ENCODE measurements around the gene PALLD. TPM values are rescaled to one million over a fixed set of nuclear protein-coding genes. Genes with fewer than 3 reads are reported as not detected.

Gene PALLD
- total and polyA plus RNA-seq, 2 donors (not counting 3 experiments of a cell fraction or from before 2014, with no cell fraction given): 13.4 to 48.2 TPM

GRCh38 chr4:168528131-168528949 is 31.5 kb downstream of the PALLD start:
- ChIA-PET CTCF (no interaction called here), POLR2A (no interaction called here)
- dilution Hi-C loops (cut with MboI; ENCODE audit: extremely low pct_ligation_motif_present, low sequenced_read_pairs): no loop called here
- no peaks in the 10 kb centered on the region for H3K36me3 ChIP-seq (ENCODE audit: control insufficient read depth in 2 of 2, extremely low read depth in 1 of 2, insufficient read depth in 2 of 2, low read length in 2 of 2)
- TF ChIP-seq JUN (IDR thresholded peaks at IDR 0.05; ENCODE audit: borderline replicate concordance, insufficient read depth, insufficient read length, low read depth) (no peak), CTCF (IDR thresholded peaks at IDR 0.05; ENCODE audit: extremely low read depth in 1 of 2, insufficient read depth in 1 of 2, low read depth in 1 of 2, low read length in 2 of 2) (no peak), MYC (IDR thresholded peaks at IDR 0.05; ENCODE audit: low read depth, low read length) (no peak), GATA2 (IDR thresholded peaks at IDR 0.05; ENCODE audit: insufficient read depth, insufficient read length, low read depth, low read length) (no peak), POLR2AphosphoS5 (IDR thresholded peaks at IDR 0.05; ENCODE audit: insufficient read depth, low read depth, low read length) (no peak), POLR2A (IDR thresholded peaks at IDR 0.05; ENCODE audit: low read depth, low read length) (no peak), MAX (IDR thresholded peaks at IDR 0.05; ENCODE audit: insufficient read depth, insufficient read length) (no peak), FOS (IDR thresholded peaks at IDR 0.05; ENCODE audit: borderline replicate concordance, insufficient read depth, low read length) (no peak), EZH2 (IDR thresholded peaks at IDR 0.05; ENCODE audit: borderline replicate concordance, low read depth, low read length, severe bottlenecking) (no peak)
- no peak overlapping the region for H3K4me3 ChIP-seq (replicated peaks in 1 of 3; ENCODE audit: insufficient read depth in 1 of 3, low read depth in 1 of 3, low read length in 3 of 3)
- no peak overlapping the region for H2AFZ ChIP-seq (ENCODE audit: low read depth, low read length)
- no peak overlapping the region for H3K4me2 ChIP-seq (ENCODE audit: insufficient read depth, low read length)
- intact Hi-C loops (cut with micrococcal nuclease): no loop called here
- no peaks in the 10 kb centered on the region for H3K9me3 ChIP-seq (replicated peaks; ENCODE audit: control insufficient read depth, insufficient read depth, low read length)
- H3K27me3 ChIP-seq (ENCODE audit: control insufficient read depth in 2 of 2, insufficient read depth in 2 of 2, low read length in 2 of 2): no peaks in the 10 kb centered on the region
- DNase-seq (ENCODE audit: low read depth, low spot score) (no peak), FAIRE-seq (no peak)
- H3K9me1 ChIP-seq (replicated peaks; ENCODE audit: control insufficient read depth, extremely low read depth, insufficient read depth, low read length): no peaks in the 10 kb centered on the region
- H4K20me1 ChIP-seq (replicated peaks; ENCODE audit: control insufficient read depth, extremely low read depth, insufficient read depth, low read length): no peaks in the 10 kb centered on the region
- peaks cover 9% of the 10 kb centered on the region for H3K4me1 ChIP-seq (ENCODE audit: control insufficient read depth, extremely low read depth, insufficient read depth, low read length)
- H3K79me2 ChIP-seq (ENCODE audit: control insufficient read depth, insufficient read depth, low read length): no peaks in the 10 kb centered on the region
- BruUV-seq (replicated peaks): no TSS peak
- no peak overlapping the region for H3K27ac ChIP-seq (ENCODE audit: insufficient read depth, low read depth, low read length)
- H3K9ac ChIP-seq (replicated peaks; ENCODE audit: extremely low read depth, insufficient read depth, low read length): no peak overlapping the region

Measured in endothelial cell of umbilical vein (primary cell).